KMS-11 (cell line): ENCODE results near the gene SHROOM3.
"Not testable (repeated sequence)": the region's sequence is repeated elsewhere in the genome, so short reads cannot be mapped to it uniquely, and the experiment has no call there.

Experiments used
- H2AFZ ChIP-seq: fragments of 200-600 bp; sonication (generic); 2 replicates; pipeline ENCODE4 v1.6.1; 2016; ENCODE audit warnings: antibody characterized with exemption, mixed run types, low read depth
- H3K27ac ChIP-seq: fragments of 200-600 bp; sonication (generic); 2 replicates; pipeline ENCODE4 v1.6.1; 2016; ENCODE audit warnings: mild to moderate bottlenecking, mixed run types
- H3K27me3 ChIP-seq: fragments of 200-600 bp; sonication (generic); 2 replicates; pipeline ENCODE4 v1.6.1; 2017; ENCODE audit warnings: mild to moderate bottlenecking, low read depth, mixed run types, moderate library complexity; ENCODE audit not compliant: insufficient read depth
- H3K36me3 ChIP-seq: fragments of 200-600 bp; sonication (generic); 2 replicates; pipeline ENCODE4 v1.6.1; 2017; ENCODE audit warnings: mild to moderate bottlenecking, mixed run types; ENCODE audit not compliant: insufficient read depth
- H3K4me1 ChIP-seq: fragments of 200-600 bp; sonication (generic); 2 replicates; pipeline ENCODE4 v1.6.1; 2016; ENCODE audit warnings: mild to moderate bottlenecking, low read depth, mixed run types; ENCODE audit not compliant: poor library complexity, severe bottlenecking
- H3K4me2 ChIP-seq: fragments of 200-600 bp; sonication (generic); 2 replicates; pipeline ENCODE4 v1.7.0; 2016; ENCODE audit warnings: mild to moderate bottlenecking, mixed run types
- H3K4me3 ChIP-seq: fragments of 200-600 bp; sonication (generic); IDR thresholded peaks from 2 replicates; pipeline ENCODE4 v1.6.1; 2017; ENCODE audit warnings: low read depth, low read length, mixed read lengths; ENCODE audit not compliant: insufficient read depth
- H3K79me2 ChIP-seq: fragments of 200-600 bp; sonication (generic); 2 replicates; pipeline ENCODE4 v1.6.1; 2016; ENCODE audit warnings: low read depth, mixed run types; ENCODE audit not compliant: insufficient read depth
- H3K9ac ChIP-seq: fragments of 200-600 bp; sonication (generic); 2 replicates; pipeline ENCODE4 v1.6.1; 2016; ENCODE audit warnings: mild to moderate bottlenecking, mixed run types
- H4K20me1 ChIP-seq: fragments of 200-600 bp; sonication (generic); 2 replicates; pipeline ENCODE4 v1.6.1; 2016; ENCODE audit warnings: mild to moderate bottlenecking, mixed run types; ENCODE audit not compliant: insufficient read depth
- TF ChIP-seq, protein P1 (sequence below): fragments of 200-600 bp; sonication (generic); conservative IDR thresholded peaks from 2 replicates; pipeline ENCODE4 v1.6.1; 2017; ENCODE audit warnings: low read depth, mild to moderate bottlenecking, antibody characterized with exemption, low read length, moderate library complexity, mixed read lengths

SHROOM3 gene

DNA sequence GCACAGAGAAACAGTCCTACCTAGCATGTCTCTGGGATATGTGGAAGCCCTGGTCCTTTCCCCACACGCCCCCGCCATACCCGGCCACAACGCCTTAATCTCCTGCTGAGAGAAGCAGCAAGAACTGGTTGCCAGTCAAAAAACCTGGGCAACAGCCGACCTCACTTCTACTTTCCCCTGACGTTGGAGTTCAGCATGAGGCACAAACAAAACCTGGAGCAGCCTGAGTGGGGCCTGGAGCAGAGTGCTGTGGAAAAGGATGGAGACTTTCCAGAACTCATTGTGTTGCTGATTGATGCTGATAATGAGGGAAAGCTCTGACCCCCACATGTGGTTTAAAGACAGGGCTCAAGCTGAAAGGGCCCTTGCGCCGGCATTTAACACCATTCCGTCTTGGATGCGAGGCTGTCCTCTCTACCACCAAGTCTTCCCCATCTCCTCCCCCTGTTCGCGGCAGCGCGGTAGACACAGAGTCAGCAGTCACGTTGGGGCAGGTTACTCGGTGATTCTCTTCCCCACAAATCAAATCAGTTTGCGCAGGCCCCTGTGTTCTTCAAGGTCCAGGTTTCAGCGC is 14.8 kb upstream of the SHROOM3 start:
- Histone ChIP-seq H3K4me3 (no peak overlapping the region), H2AFZ (no peak overlapping the region)

DNA sequence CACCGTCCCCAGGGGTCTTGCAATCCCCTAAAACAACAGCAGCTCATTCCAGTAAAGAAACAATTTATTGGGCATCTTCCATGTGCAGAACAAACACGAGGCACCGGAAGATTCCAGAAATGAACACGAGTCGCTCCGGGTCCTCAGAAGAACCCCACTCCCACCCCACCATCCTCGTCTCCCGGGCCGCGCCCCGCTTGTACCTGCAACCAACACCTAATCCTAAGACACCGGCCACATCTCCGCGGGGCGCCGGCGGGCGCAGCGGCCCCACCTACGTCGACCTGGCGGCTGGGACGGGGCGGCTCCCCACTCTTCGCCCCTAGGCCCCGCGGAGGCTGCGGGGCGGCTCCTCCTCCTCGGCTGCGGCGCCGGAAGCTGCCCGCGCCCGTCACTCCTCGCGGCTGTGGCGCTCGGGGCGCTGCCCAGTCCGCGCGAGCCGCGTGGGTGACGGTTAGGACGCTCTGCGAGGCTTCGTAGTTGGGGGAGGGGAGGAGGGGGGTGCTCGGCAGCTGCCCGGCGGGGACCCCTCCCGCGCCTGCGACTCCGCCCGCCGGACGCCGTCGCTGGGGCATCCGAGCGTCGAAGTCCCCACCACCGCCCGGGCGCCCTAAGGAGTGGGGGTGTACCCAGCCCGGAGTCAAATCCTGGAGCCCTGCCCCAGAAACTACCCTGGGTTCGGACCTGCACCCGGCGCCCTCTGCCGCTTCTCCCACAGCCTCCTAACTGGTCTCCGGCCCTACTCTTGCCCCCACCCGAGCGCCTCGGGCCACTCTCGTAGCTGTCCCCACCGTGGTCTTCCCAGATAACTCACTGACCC is 14.1 kb upstream of the SHROOM3 start, which contains the start of gene CCDC158:
TSS of gene CCDC158 (minus strand) at position 380 of the 820 bp plus-strand sequence. CDS start 17,934 bp downstream, outside the sequence.
- Histone ChIP-seq H3K79me2 (no peaks in the 10 kb centered on the region), H3K36me3 (no peaks in the 10 kb centered on the region), H4K20me1 (no peaks in the 10 kb centered on the region), H3K4me1 (no peaks in the 10 kb centered on the region), H3K4me3 (no peak within 1 kb of the TSS), H3K9ac (no peak within 1 kb of the TSS), H3K27me3 (no peaks in the 10 kb centered on the region), H3K27ac (no peak within 1 kb of the TSS), H3K4me2 (no peak within 1 kb of the TSS), H2AFZ (no peak within 1 kb of the TSS)
- TF ChIP-seq, protein P1, sequence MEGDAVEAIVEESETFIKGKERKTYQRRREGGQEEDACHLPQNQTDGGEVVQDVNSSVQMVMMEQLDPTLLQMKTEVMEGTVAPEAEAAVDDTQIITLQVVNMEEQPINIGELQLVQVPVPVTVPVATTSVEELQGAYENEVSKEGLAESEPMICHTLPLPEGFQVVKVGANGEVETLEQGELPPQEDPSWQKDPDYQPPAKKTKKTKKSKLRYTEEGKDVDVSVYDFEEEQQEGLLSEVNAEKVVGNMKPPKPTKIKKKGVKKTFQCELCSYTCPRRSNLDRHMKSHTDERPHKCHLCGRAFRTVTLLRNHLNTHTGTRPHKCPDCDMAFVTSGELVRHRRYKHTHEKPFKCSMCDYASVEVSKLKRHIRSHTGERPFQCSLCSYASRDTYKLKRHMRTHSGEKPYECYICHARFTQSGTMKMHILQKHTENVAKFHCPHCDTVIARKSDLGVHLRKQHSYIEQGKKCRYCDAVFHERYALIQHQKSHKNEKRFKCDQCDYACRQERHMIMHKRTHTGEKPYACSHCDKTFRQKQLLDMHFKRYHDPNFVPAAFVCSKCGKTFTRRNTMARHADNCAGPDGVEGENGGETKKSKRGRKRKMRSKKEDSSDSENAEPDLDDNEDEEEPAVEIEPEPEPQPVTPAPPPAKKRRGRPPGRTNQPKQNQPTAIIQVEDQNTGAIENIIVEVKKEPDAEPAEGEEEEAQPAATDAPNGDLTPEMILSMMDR, result no peak

More for the DNA sequence above, 14.8 kb upstream of the SHROOM3 start:
- no peak overlapping the region for H3K4me2 ChIP-seq
- no peaks in the 10 kb centered on the region for H4K20me1 ChIP-seq
- TF ChIP-seq, protein P1, result no peak
- no peak overlapping the region for H3K27ac ChIP-seq
- no peaks in the 10 kb centered on the region for H3K36me3 ChIP-seq
- H3K27me3 ChIP-seq, result no peaks in the 10 kb centered on the region
- H3K9ac ChIP-seq, result no peak overlapping the region
- no peaks in the 10 kb centered on the region for H3K79me2 ChIP-seq
- no peaks in the 10 kb centered on the region for H3K4me1 ChIP-seq

DNA sequence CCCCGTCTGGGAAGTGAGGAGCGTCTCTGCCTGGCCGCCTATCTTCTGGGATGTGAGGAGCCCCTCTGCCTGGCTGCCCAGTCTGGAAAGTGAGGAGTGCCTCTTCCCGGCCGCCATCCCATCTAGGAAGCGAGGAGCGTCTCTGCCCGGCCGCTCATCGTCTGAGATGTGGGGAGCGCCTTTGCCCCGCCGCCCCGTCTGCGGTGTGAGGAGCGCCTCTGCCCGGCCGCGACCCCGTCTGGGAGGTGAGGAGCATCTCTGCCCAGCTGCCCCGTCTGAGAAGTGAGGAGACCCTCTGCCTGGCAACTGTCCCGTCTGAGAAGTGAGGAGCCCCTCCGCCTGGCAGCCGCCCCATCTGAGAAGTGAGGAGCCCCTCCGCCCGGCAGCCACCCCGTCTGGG is 11.9 kb upstream of the SHROOM3 start:
- H3K9ac ChIP-seq, H3K4me2 ChIP-seq, H3K36me3 ChIP-seq, H3K27ac ChIP-seq, H3K4me3 ChIP-seq, H3K4me1 ChIP-seq, H4K20me1 ChIP-seq, H3K27me3 ChIP-seq, H3K79me2 ChIP-seq, H2AFZ ChIP-seq: not testable (repeated sequence)

GRCh38 chr4:76426272-76426671 is 8.8 kb upstream of the SHROOM3 start:
- no peaks in the 10 kb centered on the region for H3K79me2 ChIP-seq
- no peak overlapping the region for H2AFZ ChIP-seq
- H3K4me1 ChIP-seq, result peaks cover 28% of the 10 kb centered on the region
- H4K20me1 ChIP-seq, result no peaks in the 10 kb centered on the region
- no peak overlapping the region for H3K4me2 ChIP-seq
- TF ChIP-seq, protein P1, result no peak
- H3K4me3 ChIP-seq, result no peak overlapping the region
- H3K9ac ChIP-seq, result no peak overlapping the region
- no peaks in the 10 kb centered on the region for H3K27me3 ChIP-seq
- H3K27ac ChIP-seq, result no peak overlapping the region
- no peaks in the 10 kb centered on the region for H3K36me3 ChIP-seq

DNA sequence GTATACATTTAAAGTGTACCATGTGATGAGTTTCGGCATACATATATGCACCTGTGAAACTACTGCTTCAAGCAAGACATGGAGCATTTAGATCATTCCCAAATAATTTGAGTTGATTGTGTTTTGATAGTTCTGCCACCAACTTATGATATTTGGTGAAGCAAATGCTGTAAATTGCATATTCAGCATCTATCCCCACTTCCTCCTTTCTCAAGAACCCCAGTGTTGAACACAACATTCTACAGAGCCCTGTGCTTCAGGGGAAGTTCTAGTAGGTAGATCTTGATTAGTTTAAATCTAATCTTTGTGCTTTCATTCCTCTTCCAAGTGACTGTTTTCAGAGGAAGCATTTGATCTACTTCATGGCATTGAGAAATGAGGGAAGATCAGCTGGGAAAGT is 5.4 kb upstream of the SHROOM3 start:
- 0 out of 2 replicates have a peak overlapping the region, but pooled peaks have one; percentile 11 for H3K4me2 ChIP-seq

More for the DNA sequence above, 5.4 kb upstream of the SHROOM3 start:
- TF ChIP-seq, protein P1, result no peak
- no peak overlapping the region for H3K27ac ChIP-seq
- H3K36me3 ChIP-seq, result no peaks in the 10 kb centered on the region
- no peak overlapping the region for H3K9ac ChIP-seq
- H2AFZ ChIP-seq, result peak overlapping the region; percentile 49; the same call in 1 of the 2 replicates
- H3K4me3 ChIP-seq, result no peak overlapping the region
- no peaks in the 10 kb centered on the region for H3K27me3 ChIP-seq
- no peaks in the 10 kb centered on the region for H4K20me1 ChIP-seq
- H3K79me2 ChIP-seq, result no peaks in the 10 kb centered on the region
- peaks cover 60% of the 10 kb centered on the region for H3K4me1 ChIP-seq
